Measurements from ENCODE around the gene LITAF.
"Not testable (repeated sequence)": the region's sequence is repeated elsewhere in the genome, so short reads cannot be mapped to it uniquely, and the experiment has no call there.

The LITAF gene

GRCh38 chr16:11620243-11621003, 33.7 kb upstream of the LITAF start:
- DNase-seq (ENCODE audit: low spot score) = no peak

GRCh38 chr16:11619327-11619851, 32.7 kb upstream of the LITAF start:
- DNase-seq (ENCODE audit: low spot score) = no peak

- DNase-seq (ENCODE audit: low spot score) = no peak
Measured at GRCh38 chr16:11618107-11618717, 31.5 kb upstream of the LITAF start.

- no peak for DNase-seq (ENCODE audit: low spot score)
Measured at GRCh38 chr16:11615748-11616447, 29.2 kb upstream of the LITAF start.

GRCh38 chr16:11614587-11615175, 28.0 kb upstream of the LITAF start:
- no peak for DNase-seq (ENCODE audit: low spot score)

- DNase-seq (ENCODE audit: low spot score) = peak; percentile 71
Measured at GRCh38 chr16:11613381-11614303, 26.9 kb upstream of the LITAF start.

- DNase-seq (ENCODE audit: low spot score) = no peak
Measured at GRCh38 chr16:11612665-11613025, 25.9 kb upstream of the LITAF start.

GRCh38 chr16:11611871-11612664, 25.3 kb upstream of the LITAF start:
- DNase-seq (ENCODE audit: low spot score) = peak; percentile 86

- no peak for DNase-seq (ENCODE audit: low spot score)
Measured at GRCh38 chr16:11610580-11610979, 23.9 kb upstream of the LITAF start.

GRCh38 chr16:11610121-11610505, 23.4 kb upstream of the LITAF start:
- DNase-seq (ENCODE audit: low spot score) = no peak

GRCh38 chr16:11609474-11610120, 22.9 kb upstream of the LITAF start:
- no peak for DNase-seq (ENCODE audit: low spot score)

- DNase-seq (ENCODE audit: low spot score) = no peak
Measured at GRCh38 chr16:11605891-11606290, 19.2 kb upstream of the LITAF start.

GRCh38 chr16:11605564-11605886, 18.8 kb upstream of the LITAF start:
- no peak for DNase-seq (ENCODE audit: low spot score)

- DNase-seq (ENCODE audit: low spot score) = no peak
Measured at GRCh38 chr16:11604783-11605563, 18.3 kb upstream of the LITAF start.

- not testable (repeated sequence) for DNase-seq (ENCODE audit: low spot score)
Measured at GRCh38 chr16:11604296-11604695, 17.6 kb upstream of the LITAF start.

GRCh38 chr16:11603331-11603750, 16.6 kb upstream of the LITAF start:
- no peak for DNase-seq (ENCODE audit: low spot score)

GRCh38 chr16:11602321-11602720, 15.6 kb upstream of the LITAF start:
- no peak for DNase-seq (ENCODE audit: low spot score)

GRCh38 chr16:11601911-11602310, 15.2 kb upstream of the LITAF start:
- DNase-seq (ENCODE audit: low spot score) = no peak

- DNase-seq (ENCODE audit: low spot score) = no peak
Measured at GRCh38 chr16:11601425-11601824, 14.7 kb upstream of the LITAF start.

GRCh38 chr16:11599579-11599978, 12.9 kb upstream of the LITAF start:
- DNase-seq (ENCODE audit: low spot score) = no peak

Data from LoVo (cell line).